Smooth muscle cell (in vitro differentiated cells): ENCODE measurements around the gene KRTAP5-11. TPM values are rescaled to one million over a fixed set of nuclear protein-coding genes. Genes with fewer than 3 reads are reported as not detected.
"Not testable (repeated sequence)": the region's sequence is repeated elsewhere in the genome, so short reads cannot be mapped to it uniquely, and the experiment has no call there.

ENCODE experiments used
- DNase-seq: peaks from one replicate; lab custom pipeline; 2025; ENCODE audit not compliant: unreplicated experiment; lab: John Stamatoyannopoulos, UW
- H2AFZ ChIP-seq: fragments of 200-600 bp; sonication (generic); 2 replicates; pipeline ENCODE4 v1.6.0; 2016; ENCODE audit warnings: antibody characterized with exemption, low read depth, mild to moderate bottlenecking
- H3F3A ChIP-seq: fragments of 200-600 bp; sonication (generic); 2 replicates; pipeline ENCODE4 v1.6.0; 2017; ENCODE audit warnings: antibody characterized with exemption, low read depth
- H3K27ac ChIP-seq: fragments of 200-600 bp; sonication (generic); 2 replicates; pipeline ENCODE4 v1.5.1; 2016; ENCODE audit warnings: low read depth, mild to moderate bottlenecking
- H3K27me3 ChIP-seq: fragments of 200-600 bp; sonication (generic); 2 replicates; pipeline ENCODE4 v1.6.1; 2016; ENCODE audit warnings: low read depth, mild to moderate bottlenecking
- H3K36me3 ChIP-seq: fragments of 200-600 bp; sonication (generic); 2 replicates; pipeline ENCODE4 v1.5.1; 2016; ENCODE audit warnings: low read depth
- H3K4me1 ChIP-seq: fragments of 200-600 bp; sonication (generic); 2 replicates; pipeline ENCODE4 v1.5.1; 2016; ENCODE audit warnings: low read depth
- H3K4me2 ChIP-seq: fragments of 200-600 bp; sonication (generic); 2 replicates; pipeline ENCODE4 v1.6.0; 2016; ENCODE audit warnings: mild to moderate bottlenecking
- H3K4me3 ChIP-seq: fragments of 200-600 bp; sonication (generic); 2 replicates; pipeline ENCODE4 v1.5.1; 2016; ENCODE audit warnings: mild to moderate bottlenecking
- H3K79me2 ChIP-seq: fragments of 200-600 bp; sonication (generic); 2 replicates; pipeline ENCODE4 v1.6.0; 2016; ENCODE audit warnings: low read depth, mild to moderate bottlenecking
- H3K9ac ChIP-seq: fragments of 200-600 bp; sonication (generic); 2 replicates; pipeline ENCODE4 v1.6.0; 2016; ENCODE audit warnings: low read depth
- H3K9me3 ChIP-seq: fragments of 200-600 bp; sonication (generic); replicated peaks from 2 replicates; pipeline ENCODE4 v1.5.1; 2016; ENCODE audit warnings: low read depth
- H4K20me1 ChIP-seq: fragments of 200-600 bp; sonication (generic); 2 replicates; pipeline ENCODE4 v1.6.0; 2016; ENCODE audit warnings: low read depth
- CTCF ChIP-seq: fragments of 200-600 bp; sonication (generic); IDR thresholded peaks from 2 replicates; pipeline ENCODE4 v1.5.1; 2017; ENCODE audit warnings: borderline replicate concordance, mild to moderate bottlenecking, antibody characterized with exemption; ENCODE audit not compliant: insufficient read depth, poor library complexity, severe bottlenecking
- WGBS: methylation state at CpG from one replicate; pipeline ENCODE4 v1.1.7; 2016; ENCODE audit warnings: low lambda C conversion rate; 5-methylcytosine and 5-hydroxymethylcytosine counted together
- polyA plus RNA-seq: library from polyadenylated mRNA; unstranded; fragments of >200 nt; fragmentation: Nextera tagmentation; extraction: Ambion mirVana; gene quantifications from 2 replicates; pipeline ENCODE4 v1.2.1, GENCODE V29; 2016
- total RNA-seq: library from RNA; depleted of rRNA; stranded (reverse); fragments of >200 nt; gene quantifications from 2 replicates; pipeline ENCODE4 v1.2.3, GENCODE V29; 2014

The KRTAP5-11 gene
- not detected in 2 replicates for total RNA-seq
- polyA plus RNA-seq, result not detected in 2 replicates

- DNase-seq, result no peak
- Histone ChIP-seq H3K4me1 (peaks cover 4% of the 10 kb centered on the region), H2AFZ (no peak within 1 kb of the TSS), H3F3A (no peaks in the 10 kb centered on the region), H3K36me3 (no peaks in the 10 kb centered on the region), H3K4me2 (no peak within 1 kb of the TSS), H3K4me3 (no peak within 1 kb of the TSS), H3K27ac (no peak within 1 kb of the TSS), H3K79me2 (no peaks in the 10 kb centered on the region), H3K9ac (no peak within 1 kb of the TSS), H4K20me1 (no peaks in the 10 kb centered on the region), H3K27me3 (peaks cover 5% of the 10 kb centered on the region), H3K9me3 (no peaks in the 10 kb centered on the region)
- 77% methylated on average over 3 of the region's 3 CpGs for WGBS
- TF ChIP-seq CTCF, result no peak
Observed at GRCh38 chr11:71582309-71582895, at the start of gene KRTAP5-11. Gene KRTAP5-11, minus strand, starts transcription at chr11:71582875. Its CDS starts 38 bp downstream, at chr11:71582837.

- not testable (repeated sequence) for H3K27me3 ChIP-seq, H3K4me1 ChIP-seq, DNase-seq, H3K4me3 ChIP-seq, H3F3A ChIP-seq, H3K36me3 ChIP-seq, H3K9me3 ChIP-seq, H3K79me2 ChIP-seq, H3K4me2 ChIP-seq, H3K27ac ChIP-seq, H2AFZ ChIP-seq, H3K9ac ChIP-seq, H4K20me1 ChIP-seq
- 93% methylated on average over 18 of the region's 18 CpGs for WGBS
Observed at GRCh38 chr11:71631551-71631950, 48.9 kb upstream of the KRTAP5-11 start.

GRCh38 chr11:71630071-71630470 is 47.4 kb upstream of the KRTAP5-11 start:
- not testable (repeated sequence) for H3K9ac ChIP-seq, H2AFZ ChIP-seq, H3K27ac ChIP-seq, H4K20me1 ChIP-seq, H3K27me3 ChIP-seq, H3K4me2 ChIP-seq, H3K79me2 ChIP-seq, H3F3A ChIP-seq, H3K9me3 ChIP-seq, H3K4me1 ChIP-seq, H3K36me3 ChIP-seq, DNase-seq, H3K4me3 ChIP-seq
- 75% methylated on average over 1 of the region's 1 CpG for WGBS

- H2AFZ ChIP-seq, H3K4me3 ChIP-seq, H3F3A ChIP-seq, H3K9ac ChIP-seq, H3K27me3 ChIP-seq, H4K20me1 ChIP-seq, H3K4me1 ChIP-seq, H3K9me3 ChIP-seq, H3K4me2 ChIP-seq, H3K27ac ChIP-seq, H3K36me3 ChIP-seq, H3K79me2 ChIP-seq, DNase-seq: not testable (repeated sequence)
- 96% methylated on average over 21 of the region's 21 CpGs for WGBS
Observed at GRCh38 chr11:71628943-71629342, 46.3 kb upstream of the KRTAP5-11 start.

GRCh38 chr11:71623226-71623625 is 40.6 kb upstream of the KRTAP5-11 start:
- 88% methylated on average over 11 of the region's 11 CpGs for WGBS
- not testable (repeated sequence) for H3K27me3 ChIP-seq

GRCh38 chr11:71622561-71622960 is 39.9 kb upstream of the KRTAP5-11 start:
- not testable (repeated sequence) for H3K4me3 ChIP-seq, DNase-seq, H3F3A ChIP-seq, H3K4me1 ChIP-seq, H3K9me3 ChIP-seq, H3K9ac ChIP-seq, H3K79me2 ChIP-seq, H3K27ac ChIP-seq, H3K4me2 ChIP-seq, H3K36me3 ChIP-seq, H3K27me3 ChIP-seq, H4K20me1 ChIP-seq, H2AFZ ChIP-seq
- WGBS, result 92% methylated on average over 14 of the region's 14 CpGs

More at GRCh38 chr11:71623226-71623625, 40.6 kb upstream of the KRTAP5-11 start:
- H3K4me2 ChIP-seq, H3K27ac ChIP-seq, H3K9ac ChIP-seq, DNase-seq, H3K4me1 ChIP-seq, H3K9me3 ChIP-seq, H4K20me1 ChIP-seq, H3K4me3 ChIP-seq, H3K79me2 ChIP-seq, H2AFZ ChIP-seq, H3K36me3 ChIP-seq, H3F3A ChIP-seq: not testable (repeated sequence)

GRCh38 chr11:71615003-71615402 is 32.3 kb upstream of the KRTAP5-11 start:
- not testable (repeated sequence) for H3K9me3 ChIP-seq, H4K20me1 ChIP-seq, H3K4me3 ChIP-seq, H3K27ac ChIP-seq, H3K27me3 ChIP-seq, H3K4me2 ChIP-seq, H3K79me2 ChIP-seq, H3K4me1 ChIP-seq, H3K9ac ChIP-seq, H3K36me3 ChIP-seq, H3F3A ChIP-seq, H2AFZ ChIP-seq, DNase-seq
- 68% methylated on average over 12 of the region's 12 CpGs for WGBS

GRCh38 chr11:71614366-71614917 is 31.8 kb upstream of the KRTAP5-11 start:
- H3K27me3 ChIP-seq, H3K4me1 ChIP-seq, H3K4me2 ChIP-seq, H4K20me1 ChIP-seq, H3K4me3 ChIP-seq, DNase-seq, H3K9ac ChIP-seq, H2AFZ ChIP-seq, H3K36me3 ChIP-seq, H3K9me3 ChIP-seq, H3K79me2 ChIP-seq, H3K27ac ChIP-seq, H3F3A ChIP-seq: not testable (repeated sequence)
- WGBS, result 74% methylated on average over 15 of the region's 15 CpGs
